A549 (cell line): ENCODE results near the gene KRTAP10-8. TPM values are rescaled to one million over a fixed set of nuclear protein-coding genes. Genes with fewer than 3 reads are reported as not detected.

Source experiments
- polyA plus RNA-seq, 4 experiments: library from polyadenylated mRNA; depleted of rRNA in 3 of 4; stranded (reverse); fragments of >200 nt; fragmentation: RNase III in 1 of 4; extraction: RNeasy Plus Mini Kit Qiagen cat#74134 plus additional on column Dnase treatment in 1 of 4; gene quantifications; 2 replicates in 3 of 4; 3 replicates in 1 of 4; pipeline ENCODE4 v1.2.3, GENCODE V29; 2011 to 2017

The KRTAP10-8 gene
- polyA plus RNA-seq, 2 of the 4 experiments (the other 2 are of a cell fraction) = not detected

Other genes starting within 250 kb of the KRTAP10-8 start
- 0.59 and 0.66 TPM in 2 replicates for gene LRRC3, start 156.6 kb upstream of the KRTAP10-8 start, polyA plus RNA-seq (2011; rRNA removed)
- gene LRRC3, start 156.6 kb upstream of the KRTAP10-8 start, polyA plus RNA-seq (2017; fragmentation: RNase III; extraction: RNeasy Plus Mini Kit Qiagen cat#74134 plus additional on column Dnase treatment) = 0.96 to 1.1 TPM (median 1.1 TPM) in 3 replicates
- gene KRTAP10-1, start 71.9 kb upstream of the KRTAP10-8 start, polyA plus RNA-seq (2011; rRNA removed) = not detected in 2 replicates
- not detected in 3 replicates for gene KRTAP10-1, start 71.9 kb upstream of the KRTAP10-8 start, polyA plus RNA-seq (2017; fragmentation: RNase III; extraction: RNeasy Plus Mini Kit Qiagen cat#74134 plus additional on column Dnase treatment)
- gene KRTAP10-2, start 60.6 kb upstream of the KRTAP10-8 start, polyA plus RNA-seq (2011; rRNA removed) = not detected in 2 replicates
- gene KRTAP10-2, start 60.6 kb upstream of the KRTAP10-8 start, polyA plus RNA-seq (2017; fragmentation: RNase III; extraction: RNeasy Plus Mini Kit Qiagen cat#74134 plus additional on column Dnase treatment) = not detected in 3 replicates
- gene KRTAP10-3, start 53.3 kb upstream of the KRTAP10-8 start, polyA plus RNA-seq (2011; rRNA removed) = not detected in 2 replicates
- gene KRTAP10-3, start 53.3 kb upstream of the KRTAP10-8 start, polyA plus RNA-seq (2017; fragmentation: RNase III; extraction: RNeasy Plus Mini Kit Qiagen cat#74134 plus additional on column Dnase treatment) = not detected in 3 replicates
- gene KRTAP10-4, start 38.4 kb upstream of the KRTAP10-8 start, polyA plus RNA-seq (2011; rRNA removed) = not detected in 2 replicates
- not detected in 3 replicates for gene KRTAP10-4, start 38.4 kb upstream of the KRTAP10-8 start, polyA plus RNA-seq (2017; fragmentation: RNase III; extraction: RNeasy Plus Mini Kit Qiagen cat#74134 plus additional on column Dnase treatment)
- not detected in 2 replicates for gene KRTAP10-5, start 31.5 kb upstream of the KRTAP10-8 start, polyA plus RNA-seq (2011; rRNA removed)
- not detected in 3 replicates for gene KRTAP10-5, start 31.5 kb upstream of the KRTAP10-8 start, polyA plus RNA-seq (2017; fragmentation: RNase III; extraction: RNeasy Plus Mini Kit Qiagen cat#74134 plus additional on column Dnase treatment)
- not detected in 2 replicates for gene KRTAP10-6, start 19.6 kb upstream of the KRTAP10-8 start, polyA plus RNA-seq (2011; rRNA removed)
- gene KRTAP10-6, start 19.6 kb upstream of the KRTAP10-8 start, polyA plus RNA-seq (2017; fragmentation: RNase III; extraction: RNeasy Plus Mini Kit Qiagen cat#74134 plus additional on column Dnase treatment) = not detected in 3 replicates
- not detected in 2 replicates for gene KRTAP10-7, start 11.5 kb upstream of the KRTAP10-8 start, polyA plus RNA-seq (2011; rRNA removed)
- not detected in 3 replicates for gene KRTAP10-7, start 11.5 kb upstream of the KRTAP10-8 start, polyA plus RNA-seq (2017; fragmentation: RNase III; extraction: RNeasy Plus Mini Kit Qiagen cat#74134 plus additional on column Dnase treatment)
- not detected in 2 replicates for gene KRTAP10-9, start 15.0 kb downstream of the KRTAP10-8 start, polyA plus RNA-seq (2011; rRNA removed)
- gene KRTAP10-9, start 15.0 kb downstream of the KRTAP10-8 start, polyA plus RNA-seq (2017; fragmentation: RNase III; extraction: RNeasy Plus Mini Kit Qiagen cat#74134 plus additional on column Dnase treatment) = not detected in 3 replicates
- gene KRTAP10-10, start 25.3 kb downstream of the KRTAP10-8 start, polyA plus RNA-seq (2011; rRNA removed) = not detected in 2 replicates
- not detected in 3 replicates for gene KRTAP10-10, start 25.3 kb downstream of the KRTAP10-8 start, polyA plus RNA-seq (2017; fragmentation: RNase III; extraction: RNeasy Plus Mini Kit Qiagen cat#74134 plus additional on column Dnase treatment)
- not detected in 2 replicates for gene KRTAP10-11, start 34.3 kb downstream of the KRTAP10-8 start, polyA plus RNA-seq (2011; rRNA removed)
- gene KRTAP10-11, start 34.3 kb downstream of the KRTAP10-8 start, polyA plus RNA-seq (2017; fragmentation: RNase III; extraction: RNeasy Plus Mini Kit Qiagen cat#74134 plus additional on column Dnase treatment) = not detected in 3 replicates
- not detected in 2 replicates for gene KRTAP12-4, start 42.6 kb downstream of the KRTAP10-8 start, polyA plus RNA-seq (2011; rRNA removed)
- gene KRTAP12-4, start 42.6 kb downstream of the KRTAP10-8 start, polyA plus RNA-seq (2017; fragmentation: RNase III; extraction: RNeasy Plus Mini Kit Qiagen cat#74134 plus additional on column Dnase treatment) = not detected in 3 replicates
- gene KRTAP12-3, start 45.9 kb downstream of the KRTAP10-8 start, polyA plus RNA-seq (2011; rRNA removed) = not detected in 2 replicates
- not detected in 3 replicates for gene KRTAP12-3, start 45.9 kb downstream of the KRTAP10-8 start, polyA plus RNA-seq (2017; fragmentation: RNase III; extraction: RNeasy Plus Mini Kit Qiagen cat#74134 plus additional on column Dnase treatment)
- not detected in 2 replicates for gene KRTAP12-2, start 54.8 kb downstream of the KRTAP10-8 start, polyA plus RNA-seq (2011; rRNA removed)
- not detected in 3 replicates for gene KRTAP12-2, start 54.8 kb downstream of the KRTAP10-8 start, polyA plus RNA-seq (2017; fragmentation: RNase III; extraction: RNeasy Plus Mini Kit Qiagen cat#74134 plus additional on column Dnase treatment)
- not detected in 2 replicates for gene KRTAP12-1, start 70.1 kb downstream of the KRTAP10-8 start, polyA plus RNA-seq (2011; rRNA removed)
- not detected in 3 replicates for gene KRTAP12-1, start 70.1 kb downstream of the KRTAP10-8 start, polyA plus RNA-seq (2017; fragmentation: RNase III; extraction: RNeasy Plus Mini Kit Qiagen cat#74134 plus additional on column Dnase treatment)
- not detected in 2 replicates for gene KRTAP10-12, start 85.1 kb downstream of the KRTAP10-8 start, polyA plus RNA-seq (2011; rRNA removed)
- not detected in 3 replicates for gene KRTAP10-12, start 85.1 kb downstream of the KRTAP10-8 start, polyA plus RNA-seq (2017; fragmentation: RNase III; extraction: RNeasy Plus Mini Kit Qiagen cat#74134 plus additional on column Dnase treatment)
- gene TSPEAR, start 99.5 kb downstream of the KRTAP10-8 start, polyA plus RNA-seq (2011; rRNA removed) = not detected in 2 replicates
- gene TSPEAR, start 99.5 kb downstream of the KRTAP10-8 start, polyA plus RNA-seq (2017; fragmentation: RNase III; extraction: RNeasy Plus Mini Kit Qiagen cat#74134 plus additional on column Dnase treatment) = not detected in 3 replicates
- 65.8 and 68.2 TPM in 2 replicates for gene UBE2G2, start 189.7 kb downstream of the KRTAP10-8 start, polyA plus RNA-seq (2011; rRNA removed)
- gene UBE2G2, start 189.7 kb downstream of the KRTAP10-8 start, polyA plus RNA-seq (2017; fragmentation: RNase III; extraction: RNeasy Plus Mini Kit Qiagen cat#74134 plus additional on column Dnase treatment) = 56.9 to 63.5 TPM (median 62.7 TPM) in 3 replicates
- 77.7 and 110 TPM in 2 replicates for gene SUMO3, start 206.0 kb downstream of the KRTAP10-8 start, polyA plus RNA-seq (2011; rRNA removed)
- 69.2 to 79.4 TPM (median 78.4 TPM) in 3 replicates for gene SUMO3, start 206.0 kb downstream of the KRTAP10-8 start, polyA plus RNA-seq (2017; fragmentation: RNase III; extraction: RNeasy Plus Mini Kit Qiagen cat#74134 plus additional on column Dnase treatment)